GM12892 (cell line): ENCODE data around the gene ARL3.

Source experiments
- POLR2AphosphoS5 ChIP-seq: IDR thresholded peaks from 2 replicates; pipeline ENCODE4 v1.6.1; 2011; ENCODE audit warnings: low read depth, low read length, control low read depth
- TAF1 ChIP-seq: IDR thresholded peaks from 2 replicates; pipeline ENCODE4 v1.6.1; 2011; ENCODE audit warnings: low read depth, mild to moderate bottlenecking, control low read depth, low read length, borderline replicate concordance

DNA sequence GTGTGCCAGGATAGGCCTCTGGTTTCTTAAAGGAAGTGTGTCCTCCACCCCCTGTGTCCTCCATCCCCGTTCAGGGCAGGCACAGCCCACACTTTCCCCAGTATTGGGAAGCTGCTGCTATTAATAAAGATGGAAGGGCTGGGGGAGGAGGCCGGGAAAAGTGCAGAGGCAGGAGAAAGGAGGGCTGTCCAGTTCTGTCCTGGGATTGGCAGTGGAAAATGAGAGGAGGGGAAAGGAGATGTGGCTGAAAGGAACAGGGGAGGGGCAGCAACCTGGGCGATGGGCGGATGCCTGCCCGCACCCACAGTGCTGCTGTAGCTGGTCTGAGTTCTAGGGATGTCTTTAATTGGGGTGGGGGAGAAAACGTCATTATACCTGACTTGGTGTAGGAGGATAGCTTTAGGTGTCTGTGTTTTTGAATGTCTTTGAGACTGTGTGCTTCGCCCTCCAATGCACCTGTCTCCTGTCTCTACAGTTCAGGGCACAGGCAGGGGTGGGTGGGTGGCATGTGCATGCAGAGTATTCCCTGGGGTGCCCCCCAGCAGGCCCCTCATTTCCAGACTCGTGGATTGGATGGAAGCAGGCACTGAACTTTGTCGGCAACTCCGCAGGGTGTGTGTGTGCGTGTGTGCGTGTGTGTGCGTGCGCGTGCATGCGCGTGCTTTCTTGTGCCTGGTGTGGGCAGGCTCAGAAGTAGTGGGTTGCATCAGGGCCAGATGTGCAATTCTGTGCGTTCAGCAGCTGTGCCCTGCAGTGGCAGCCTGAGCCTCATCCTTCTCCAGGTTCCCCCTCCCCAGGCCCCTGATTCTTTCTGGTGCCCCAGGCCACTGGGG lies 67.4 kb downstream of the ARL3 start:
- no peak for TF ChIP-seq TAF1
- no peak for TF ChIP-seq POLR2AphosphoS5
